ENCODE data around the gene KCNK4.
A peak's percentile ranks its signal among the peaks of the same experiment; 100 is the strongest.

Gene KCNK4

GRCh38 chr11:64342869-64343745 is 52.0 kb downstream of the KCNK4 start:
- peaks cover 3% of the 10 kb centered on the region for H3K27me3 ChIP-seq (ENCODE audit: control insufficient read depth, insufficient read depth, low read length)
- H3K9ac ChIP-seq (ENCODE audit: low read depth, low read length): no peak overlapping the region
- peak overlapping the region; percentile 53 for H3K4me3 ChIP-seq (ENCODE audit: low read depth, low read length)
- peaks cover 7% of the 10 kb centered on the region for H3K36me3 ChIP-seq (ENCODE audit: control insufficient read depth, insufficient read depth, low read length)
- H3K4me1 ChIP-seq (ENCODE audit: control insufficient read depth, insufficient read depth, low read length): peaks cover 6% of the 10 kb centered on the region
- no peaks in the 10 kb centered on the region for H3K9me3 ChIP-seq (ENCODE audit: control insufficient read depth, insufficient read depth, low read length)

GRCh38 chr11:64343767-64344559 is 52.9 kb downstream of the KCNK4 start:
- H3K36me3 ChIP-seq (ENCODE audit: control insufficient read depth, insufficient read depth, low read length): peaks cover 7% of the 10 kb centered on the region
- no peak overlapping the region for H3K9ac ChIP-seq (ENCODE audit: low read depth, low read length)
- H3K9me3 ChIP-seq (ENCODE audit: control insufficient read depth, insufficient read depth, low read length): no peaks in the 10 kb centered on the region
- no peak overlapping the region for H3K4me3 ChIP-seq (ENCODE audit: low read depth, low read length)
- H3K27me3 ChIP-seq (ENCODE audit: control insufficient read depth, insufficient read depth, low read length): peaks cover 3% of the 10 kb centered on the region
- peaks cover 6% of the 10 kb centered on the region for H3K4me1 ChIP-seq (ENCODE audit: control insufficient read depth, insufficient read depth, low read length)

GRCh38 chr11:64344787-64345186 is 53.7 kb downstream of the KCNK4 start:
- Histone ChIP-seq H3K9me3 (ENCODE audit: control insufficient read depth, insufficient read depth, low read length) (no peaks in the 10 kb centered on the region), H3K27me3 (ENCODE audit: control insufficient read depth, insufficient read depth, low read length) (no peaks in the 10 kb centered on the region), H3K36me3 (ENCODE audit: control insufficient read depth, insufficient read depth, low read length) (peaks cover 7% of the 10 kb centered on the region), H3K9ac (ENCODE audit: low read depth, low read length) (no peak overlapping the region), H3K4me3 (ENCODE audit: low read depth, low read length) (no peak overlapping the region), H3K4me1 (ENCODE audit: control insufficient read depth, insufficient read depth, low read length) (peaks cover 6% of the 10 kb centered on the region)

GRCh38 chr11:64347193-64347867 is 56.2 kb downstream of the KCNK4 start:
- H3K27me3 ChIP-seq (ENCODE audit: control insufficient read depth, insufficient read depth, low read length): no peaks in the 10 kb centered on the region
- no peak overlapping the region for H3K4me3 ChIP-seq (ENCODE audit: low read depth, low read length)
- H3K4me1 ChIP-seq (ENCODE audit: control insufficient read depth, insufficient read depth, low read length): peaks cover 2% of the 10 kb centered on the region
- no peaks in the 10 kb centered on the region for H3K9me3 ChIP-seq (ENCODE audit: control insufficient read depth, insufficient read depth, low read length)
- H3K9ac ChIP-seq (ENCODE audit: low read depth, low read length): no peak overlapping the region
- peaks cover 7% of the 10 kb centered on the region for H3K36me3 ChIP-seq (ENCODE audit: control insufficient read depth, insufficient read depth, low read length)

GRCh38 chr11:64348383-64349024 is 57.4 kb downstream of the KCNK4 start:
- Histone ChIP-seq H3K36me3 (ENCODE audit: control insufficient read depth, insufficient read depth, low read length) (peaks cover 8% of the 10 kb centered on the region), H3K4me3 (ENCODE audit: low read depth, low read length) (no peak overlapping the region), H3K9ac (ENCODE audit: low read depth, low read length) (no peak overlapping the region), H3K9me3 (ENCODE audit: control insufficient read depth, insufficient read depth, low read length) (no peaks in the 10 kb centered on the region), H3K4me1 (ENCODE audit: control insufficient read depth, insufficient read depth, low read length) (peaks cover 1% of the 10 kb centered on the region), H3K27me3 (ENCODE audit: control insufficient read depth, insufficient read depth, low read length) (no peaks in the 10 kb centered on the region)

- no peak overlapping the region for H3K4me3 ChIP-seq (ENCODE audit: low read depth, low read length)
- H3K27me3 ChIP-seq (ENCODE audit: control insufficient read depth, insufficient read depth, low read length): no peaks in the 10 kb centered on the region
- H3K4me1 ChIP-seq (ENCODE audit: control insufficient read depth, insufficient read depth, low read length): no peaks in the 10 kb centered on the region
- H3K9ac ChIP-seq (ENCODE audit: low read depth, low read length): no peak overlapping the region
- peaks cover 10% of the 10 kb centered on the region for H3K36me3 ChIP-seq (ENCODE audit: control insufficient read depth, insufficient read depth, low read length)
- H3K9me3 ChIP-seq (ENCODE audit: control insufficient read depth, insufficient read depth, low read length): no peaks in the 10 kb centered on the region
These were observed 57.9 kb downstream of the KCNK4 start for GRCh38 chr11:64349025-64349387.

GRCh38 chr11:64349404-64349803 is 58.3 kb downstream of the KCNK4 start:
- Histone ChIP-seq H3K27me3 (ENCODE audit: control insufficient read depth, insufficient read depth, low read length) (no peaks in the 10 kb centered on the region), H3K4me3 (ENCODE audit: low read depth, low read length) (no peak overlapping the region), H3K9ac (ENCODE audit: low read depth, low read length) (no peak overlapping the region), H3K36me3 (ENCODE audit: control insufficient read depth, insufficient read depth, low read length) (peaks cover 10% of the 10 kb centered on the region), H3K4me1 (ENCODE audit: control insufficient read depth, insufficient read depth, low read length) (no peaks in the 10 kb centered on the region), H3K9me3 (ENCODE audit: control insufficient read depth, insufficient read depth, low read length) (no peaks in the 10 kb centered on the region)
